Measurements from ENCODE around the gene HLA-DQA1. TPM values are rescaled to one million over a fixed set of nuclear protein-coding genes. Genes with fewer than 3 reads are reported as not detected.

Gene HLA-DQA1
- total and polyA plus RNA-seq, 10 of the 15 experiments (the other 5 are each of a cell fraction or from before 2014, with no cell fraction given) = 289 to 1,769 (median 460) TPM

DNA sequence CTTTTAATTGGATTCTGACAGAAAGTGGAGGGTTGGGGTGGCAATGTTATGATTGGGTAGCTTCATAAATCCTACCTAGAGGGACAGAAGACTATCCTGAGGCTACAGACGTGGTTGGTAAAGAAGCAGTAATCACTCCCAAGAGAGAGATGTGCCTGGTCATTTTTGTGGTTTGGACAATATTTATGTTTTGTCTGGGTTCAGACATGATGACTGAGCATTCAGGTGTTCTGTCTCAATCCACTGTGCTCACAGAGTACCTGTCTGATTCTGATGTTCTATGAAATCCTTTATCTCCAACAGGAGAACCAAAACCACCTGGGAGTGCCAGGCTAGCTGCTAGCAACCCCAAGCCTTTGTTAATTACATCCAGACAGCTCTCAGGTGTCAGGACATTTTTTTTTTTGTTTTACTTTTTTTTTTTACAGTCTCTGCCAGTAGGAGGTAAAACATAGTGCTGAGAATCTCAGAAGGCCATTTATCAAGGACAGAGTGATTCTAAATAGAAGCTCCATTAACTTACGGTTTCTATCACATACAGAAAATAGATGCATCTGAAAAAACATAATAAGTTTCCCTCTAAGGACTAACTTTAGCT lies 1.6 kb upstream of the HLA-DQA1 start:
- FAIRE-seq (no peak), DNase-seq (ENCODE audit: low read depth, low spot score) (no peak), ATAC-seq (peak; percentile 13)
- intact Hi-C loops (cut with micrococcal nuclease; ENCODE audit: unreplicated experiment) (loop anchor here (2.0 to 5.0 kb wide), 5 partner anchors 13 to 198 kb away; partner anchors contain the start of genes HLA-DRA and HLA-DRB1), in situ Hi-C loops (cut with MboI) (loop anchor here (5.0 kb wide), 1 partner anchor 107 kb away; the partner anchor contains the start of gene HLA-DQA2)
- H2AFZ ChIP-seq (ENCODE audit: control insufficient read depth, low read depth, low read length) = no peak overlapping the region
- POLR2A ChIA-PET = interaction anchor here (0.6 to 10.8 kb wide), 18 partner anchors 12 to 507 kb away, joined by 3 to 168 read pairs (median 4); partner anchors contain the start of genes HLA-DQB1, HLA-DRA and HLA-DRB1
- peak overlapping the region; percentile 95 for H3K27ac ChIP-seq (ENCODE audit: control insufficient read depth, insufficient read depth)
- TF ChIP-seq, protein P1, sequence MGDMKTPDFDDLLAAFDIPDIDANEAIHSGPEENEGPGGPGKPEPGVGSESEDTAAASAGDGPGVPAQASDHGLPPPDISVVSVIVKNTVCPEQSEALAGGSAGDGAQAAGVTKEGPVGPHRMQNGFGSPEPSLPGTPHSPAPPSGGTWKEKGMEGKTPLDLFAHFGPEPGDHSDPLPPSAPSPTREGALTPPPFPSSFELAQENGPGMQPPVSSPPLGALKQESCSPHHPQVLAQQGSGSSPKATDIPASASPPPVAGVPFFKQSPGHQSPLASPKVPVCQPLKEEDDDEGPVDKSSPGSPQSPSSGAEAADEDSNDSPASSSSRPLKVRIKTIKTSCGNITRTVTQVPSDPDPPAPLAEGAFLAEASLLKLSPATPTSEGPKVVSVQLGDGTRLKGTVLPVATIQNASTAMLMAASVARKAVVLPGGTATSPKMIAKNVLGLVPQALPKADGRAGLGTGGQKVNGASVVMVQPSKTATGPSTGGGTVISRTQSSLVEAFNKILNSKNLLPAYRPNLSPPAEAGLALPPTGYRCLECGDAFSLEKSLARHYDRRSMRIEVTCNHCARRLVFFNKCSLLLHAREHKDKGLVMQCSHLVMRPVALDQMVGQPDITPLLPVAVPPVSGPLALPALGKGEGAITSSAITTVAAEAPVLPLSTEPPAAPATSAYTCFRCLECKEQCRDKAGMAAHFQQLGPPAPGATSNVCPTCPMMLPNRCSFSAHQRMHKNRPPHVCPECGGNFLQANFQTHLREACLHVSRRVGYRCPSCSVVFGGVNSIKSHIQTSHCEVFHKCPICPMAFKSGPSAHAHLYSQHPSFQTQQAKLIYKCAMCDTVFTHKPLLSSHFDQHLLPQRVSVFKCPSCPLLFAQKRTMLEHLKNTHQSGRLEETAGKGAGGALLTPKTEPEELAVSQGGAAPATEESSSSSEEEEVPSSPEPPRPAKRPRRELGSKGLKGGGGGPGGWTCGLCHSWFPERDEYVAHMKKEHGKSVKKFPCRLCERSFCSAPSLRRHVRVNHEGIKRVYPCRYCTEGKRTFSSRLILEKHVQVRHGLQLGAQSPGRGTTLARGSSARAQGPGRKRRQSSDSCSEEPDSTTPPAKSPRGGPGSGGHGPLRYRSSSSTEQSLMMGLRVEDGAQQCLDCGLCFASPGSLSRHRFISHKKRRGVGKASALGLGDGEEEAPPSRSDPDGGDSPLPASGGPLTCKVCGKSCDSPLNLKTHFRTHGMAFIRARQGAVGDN (IDR thresholded peaks at IDR 0.05) = no peak
- TF ChIP-seq IKZF2 (IDR thresholded peaks at IDR 0.05) (peak in 1 of 2 experiments; percentile 9; a peak in 1 of 4 replicates), KLF5 (IDR thresholded peaks at IDR 0.05; ENCODE audit: partially characterized antibody) (no peak), POLR2AphosphoS5 (IDR thresholded peaks at IDR 0.05; ENCODE audit: low read length) (peak; percentile 60), TBL1XR1 (IDR thresholded peaks at IDR 0.05; ENCODE audit: low read depth, low read length) (no peak), RUNX3 (IDR thresholded peaks at IDR 0.05; ENCODE audit: low read length) (peak; percentile 51), ZNF384 (IDR thresholded peaks at IDR 0.05; ENCODE audit: borderline replicate concordance, low read depth, low read length) (peak; percentile 39), BCL11A (IDR thresholded peaks at IDR 0.05; ENCODE audit: low read depth, low read length) (no peak)
- TF ChIP-seq, protein P2, sequence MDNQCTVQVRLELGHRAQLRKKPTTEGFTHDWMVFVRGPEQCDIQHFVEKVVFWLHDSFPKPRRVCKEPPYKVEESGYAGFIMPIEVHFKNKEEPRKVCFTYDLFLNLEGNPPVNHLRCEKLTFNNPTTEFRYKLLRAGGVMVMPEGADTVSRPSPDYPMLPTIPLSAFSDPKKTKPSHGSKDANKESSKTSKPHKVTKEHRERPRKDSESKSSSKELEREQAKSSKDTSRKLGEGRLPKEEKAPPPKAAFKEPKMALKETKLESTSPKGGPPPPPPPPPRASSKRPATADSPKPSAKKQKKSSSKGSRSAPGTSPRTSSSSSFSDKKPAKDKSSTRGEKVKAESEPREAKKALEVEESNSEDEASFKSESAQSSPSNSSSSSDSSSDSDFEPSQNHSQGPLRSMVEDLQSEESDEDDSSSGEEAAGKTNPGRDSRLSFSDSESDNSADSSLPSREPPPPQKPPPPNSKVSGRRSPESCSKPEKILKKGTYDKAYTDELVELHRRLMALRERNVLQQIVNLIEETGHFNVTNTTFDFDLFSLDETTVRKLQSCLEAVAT (IDR thresholded peaks at IDR 0.05) = peak; percentile 17; the same call in 1 of the 2 replicates
- peaks cover 39% of the 10 kb centered on the region for H3K79me2 ChIP-seq (ENCODE audit: control insufficient read depth, insufficient read depth, low read length)
- CTCF ChIA-PET = interaction anchor here (0.9 to 1.7 kb wide), 6 partner anchors 13 to 77 kb away, joined by 3 to 12 read pairs (median 3); partner anchors contain the start of gene HLA-DQB1
- BruUV-seq (replicated peaks) = no TSS peak
- no peaks in the 10 kb centered on the region for H3K36me3 ChIP-seq (ENCODE audit: control insufficient read depth in 2 of 2, insufficient read depth in 2 of 2, low read length in 1 of 2)
- RAD21 ChIA-PET (ENCODE audit: unreplicated experiment) = interaction anchor here (0.6 to 9.3 kb wide), 14 partner anchors 13 to 203 kb away, joined by 3 to 102 read pairs (median 5); partner anchors contain the start of genes HLA-DQB1 and HLA-DRA
- WGBS (ENCODE audit: insufficient coverage, insufficient replicate concordance, low lambda C conversion rate, missing lambda C conversion rate) = 15% methylated on average over 2 of the region's 2 CpGs
- peak overlapping the region; percentile 2; the same call in 1 of the 2 replicates for H3K9ac ChIP-seq (ENCODE audit: control insufficient read depth, insufficient read depth, low read length)
- no peaks in the 10 kb centered on the region for H3K9me3 ChIP-seq (replicated peaks; ENCODE audit: control insufficient read depth, insufficient read depth, low read length)
- H3K4me1 ChIP-seq (ENCODE audit: control insufficient read depth, insufficient read depth, low read length) = peaks cover 8% of the 10 kb centered on the region; the same call in 1 of the 2 replicates
- H3K4me2 ChIP-seq (ENCODE audit: control insufficient read depth, insufficient read depth) = 0 out of 2 replicates have a peak overlapping the region, but pooled peaks have one; percentile 35
- SMC1A ChIA-PET (ENCODE audit: uncharacterized antibody, unreplicated experiment) = interaction anchor here (0.6 to 11.4 kb wide), 15 partner anchors 8 to 310 kb away, joined by 3 to 124 read pairs (median 6); partner anchors contain the start of genes HLA-DQB1 and HLA-DRA
- no peaks in the 10 kb centered on the region for H3K27me3 ChIP-seq (replicated peaks in 1 of 2; ENCODE audit: control insufficient read depth in 2 of 2, insufficient read depth in 2 of 2, low read length in 1 of 2)
- H4K20me1 ChIP-seq (ENCODE audit: control insufficient read depth, insufficient read depth) = no peaks in the 10 kb centered on the region
- no peak overlapping the region for H3K4me3 ChIP-seq
